ENCODE results near the gene OLFM1. TPM values are rescaled to one million over a fixed set of nuclear protein-coding genes. Genes with fewer than 3 reads are reported as not detected.

OLFM1 gene
- total RNA-seq, 5 donors from 2014 or later (not counting 1 experiment from before 2014, with no cell fraction given): 0.16 TPM; not detected in 4

DNA sequence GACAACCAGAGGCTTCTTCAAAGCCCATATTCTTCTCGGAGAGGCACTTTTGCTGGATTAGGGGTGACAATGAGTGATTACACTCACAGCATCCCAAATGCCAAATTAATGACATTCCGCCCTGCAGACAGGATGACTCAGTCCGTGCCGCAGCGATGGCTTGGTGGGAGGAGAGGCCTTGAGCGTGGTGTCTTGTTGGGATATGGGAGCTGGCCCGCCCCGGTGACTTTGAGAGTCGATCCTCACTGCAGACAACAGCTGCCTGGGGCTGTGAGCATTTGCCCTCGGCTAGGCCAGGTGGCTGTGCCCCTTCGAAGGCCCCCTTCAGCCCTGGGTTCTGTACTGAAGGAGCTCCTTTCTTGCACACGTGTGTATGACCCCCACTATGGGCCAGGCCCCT, 29.8 kb downstream of the OLFM1 start:
- DNase-seq: no peak
- H3K27me3 Mint-ChIP-seq: peaks cover 5% of the 10 kb centered on the region in 2 donors
- no peak overlapping the region for H3K4me3 Mint-ChIP-seq
- Histone ChIP-seq H3K27me3 (replicated peaks in 1 of 2; ENCODE audit: control insufficient read depth in 2 of 2, extremely low read depth in 1 of 2, insufficient read depth in 2 of 2, low read length in 1 of 2) (peaks cover 0 to 18% of the 10 kb centered on the region in 2 experiments), H3K9me3 (no peaks in the 10 kb centered on the region), H3K4me3 (ENCODE audit: control insufficient read depth in 1 of 2, extremely low read depth in 1 of 2, low read length in 1 of 2) (no peak overlapping the region), H3K36me3 (ENCODE audit: control insufficient read depth in 2 of 2, extremely low read depth in 1 of 2, insufficient read depth in 1 of 2, low read length in 1 of 2) (no peaks in the 10 kb centered on the region), H3K27ac (ENCODE audit: low read length) (no peak overlapping the region), H3K4me1 (ENCODE audit: control insufficient read depth in 1 of 2, extremely low read depth in 1 of 2, insufficient read depth in 2 of 2, low read length in 2 of 2) (no peaks in the 10 kb centered on the region)
- no peaks in the 10 kb centered on the region for H3K4me1 Mint-ChIP-seq
- no peaks in the 10 kb centered on the region for H3K36me3 Mint-ChIP-seq
- H3K9me3 Mint-ChIP-seq: peaks cover 0 to 5% (median 0%) of the 10 kb centered on the region in 3 donors
- CTCF ChIA-PET: no interaction called here
- H3K27ac Mint-ChIP-seq: no peak overlapping the region
- POLR2A ChIA-PET: no interaction called here
- 82% methylated on average over 9 of the region's 12 CpGs for WGBS (ENCODE audit: insufficient coverage)
- ATAC-seq (replicated peaks in 1 of 4): no peak

DNA sequence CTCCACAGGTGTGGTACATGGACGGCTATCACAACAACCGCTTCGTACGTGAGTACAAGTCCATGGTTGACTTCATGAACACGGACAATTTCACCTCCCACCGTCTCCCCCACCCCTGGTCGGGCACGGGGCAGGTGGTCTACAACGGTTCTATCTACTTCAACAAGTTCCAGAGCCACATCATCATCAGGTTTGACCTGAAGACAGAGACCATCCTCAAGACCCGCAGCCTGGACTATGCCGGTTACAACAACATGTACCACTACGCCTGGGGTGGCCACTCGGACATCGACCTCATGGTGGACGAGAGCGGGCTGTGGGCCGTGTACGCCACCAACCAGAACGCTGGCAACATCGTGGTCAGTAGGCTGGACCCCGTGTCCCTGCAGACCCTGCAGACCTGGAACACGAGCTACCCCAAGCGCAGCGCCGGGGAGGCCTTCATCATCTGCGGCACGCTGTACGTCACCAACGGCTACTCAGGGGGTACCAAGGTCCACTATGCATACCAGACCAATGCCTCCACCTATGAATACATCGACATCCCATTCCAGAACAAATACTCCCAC, 32.1 kb downstream of the OLFM1 start:
- DNase-seq (no peak), ATAC-seq (replicated peaks in 1 of 4) (no peak)
- Mint-ChIP-seq H3K27me3 (peaks cover 0 to 5% of the 10 kb centered on the region in 2 donors), H3K27ac (no peak overlapping the region), H3K9me3 (peaks cover 0 to 5% (median 0%) of the 10 kb centered on the region in 3 donors), H3K4me1 (no peaks in the 10 kb centered on the region), H3K36me3 (no peaks in the 10 kb centered on the region), H3K4me3 (no peak overlapping the region)
- peaks cover 0 to 16% of the 10 kb centered on the region in 2 experiments for H3K27me3 ChIP-seq (replicated peaks in 1 of 2; ENCODE audit: control insufficient read depth in 2 of 2, extremely low read depth in 1 of 2, insufficient read depth in 2 of 2, low read length in 1 of 2)
- H3K36me3 ChIP-seq (ENCODE audit: control insufficient read depth in 2 of 2, extremely low read depth in 1 of 2, insufficient read depth in 1 of 2, low read length in 1 of 2): no peaks in the 10 kb centered on the region
- CTCF ChIA-PET: no interaction called here
- H3K27ac ChIP-seq (ENCODE audit: low read length): no peak overlapping the region
- no peak overlapping the region for H3K4me3 ChIP-seq (ENCODE audit: control insufficient read depth in 1 of 2, extremely low read depth in 1 of 2, low read length in 1 of 2)
- H3K4me1 ChIP-seq (ENCODE audit: control insufficient read depth in 1 of 2, extremely low read depth in 1 of 2, insufficient read depth in 2 of 2, low read length in 2 of 2): no peaks in the 10 kb centered on the region
- H3K9me3 ChIP-seq: no peaks in the 10 kb centered on the region
- POLR2A ChIA-PET: no interaction called here
- WGBS (ENCODE audit: insufficient coverage): 96% methylated on average over 30 of the region's 30 CpGs

DNA sequence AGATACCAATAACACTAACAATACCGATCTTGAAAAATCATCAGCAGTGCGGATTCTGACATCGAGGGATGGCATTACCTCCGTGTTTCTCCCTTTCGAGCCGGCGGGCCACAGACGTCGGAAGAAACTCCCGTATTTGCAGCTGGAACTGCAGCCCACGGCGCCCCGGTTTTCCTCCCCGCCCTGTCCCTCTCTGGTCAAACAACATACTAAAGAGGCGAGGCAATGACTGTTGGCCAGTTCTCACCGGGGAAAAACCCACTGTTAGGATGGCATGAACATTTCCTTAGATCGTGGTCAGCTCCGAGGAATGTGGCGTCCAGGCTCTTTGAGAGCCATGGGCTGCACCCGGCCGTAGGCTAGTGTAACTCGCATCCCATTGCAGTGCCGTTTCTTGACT, 32.8 kb downstream of the OLFM1 start:
- Histone ChIP-seq H3K9me3 (no peaks in the 10 kb centered on the region), H3K4me3 (ENCODE audit: control insufficient read depth in 1 of 2, extremely low read depth in 1 of 2, low read length in 1 of 2) (no peak overlapping the region), H3K27ac (ENCODE audit: low read length) (no peak overlapping the region), H3K4me1 (ENCODE audit: control insufficient read depth in 1 of 2, extremely low read depth in 1 of 2, insufficient read depth in 2 of 2, low read length in 2 of 2) (no peaks in the 10 kb centered on the region), H3K36me3 (ENCODE audit: control insufficient read depth in 2 of 2, extremely low read depth in 1 of 2, insufficient read depth in 1 of 2, low read length in 1 of 2) (no peaks in the 10 kb centered on the region), H3K27me3 (replicated peaks in 1 of 2; ENCODE audit: control insufficient read depth in 2 of 2, extremely low read depth in 1 of 2, insufficient read depth in 2 of 2, low read length in 1 of 2) (peaks cover 0 to 16% of the 10 kb centered on the region in 2 experiments)
- no peaks in the 10 kb centered on the region for H3K36me3 Mint-ChIP-seq
- peaks cover 0 to 5% of the 10 kb centered on the region in 2 donors for H3K27me3 Mint-ChIP-seq
- H3K4me1 Mint-ChIP-seq: no peaks in the 10 kb centered on the region
- peaks cover 0 to 5% (median 0%) of the 10 kb centered on the region in 3 donors for H3K9me3 Mint-ChIP-seq
- CTCF ChIA-PET: no interaction called here
- ATAC-seq (replicated peaks in 1 of 4) (no peak), DNase-seq (no peak)
- WGBS (ENCODE audit: insufficient coverage): 90% methylated on average over 17 of the region's 23 CpGs
- no peak overlapping the region for H3K27ac Mint-ChIP-seq
- no peak overlapping the region for H3K4me3 Mint-ChIP-seq
- POLR2A ChIA-PET: no interaction called here

DNA sequence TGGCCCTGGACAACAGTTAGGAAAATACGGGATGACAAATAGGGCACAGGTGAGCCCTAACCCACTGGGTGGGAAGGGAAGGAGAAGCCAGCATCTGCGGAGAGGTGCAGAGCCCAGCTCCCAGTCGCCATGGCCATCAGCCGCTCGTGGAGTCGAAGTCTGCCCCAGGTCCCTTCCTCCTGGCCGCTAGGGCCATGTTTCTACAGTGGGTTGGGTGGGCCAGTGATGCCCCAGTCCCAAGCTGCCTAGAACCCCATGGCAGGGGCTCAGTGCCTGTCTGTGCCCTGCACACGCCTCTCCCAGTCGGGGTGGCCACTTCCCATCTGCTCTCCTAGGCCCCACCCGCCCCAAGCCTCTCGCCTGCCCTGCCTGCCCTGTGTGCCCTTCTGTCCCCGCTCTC, 34.8 kb downstream of the OLFM1 start:
- H3K4me3 ChIP-seq (ENCODE audit: control insufficient read depth in 1 of 2, extremely low read depth in 1 of 2, low read length in 1 of 2): no peak overlapping the region
- H3K9me3 Mint-ChIP-seq: peaks cover 0 to 5% (median 0%) of the 10 kb centered on the region in 3 donors
- no peak overlapping the region for H3K27ac Mint-ChIP-seq
- H3K4me1 ChIP-seq (ENCODE audit: control insufficient read depth in 1 of 2, extremely low read depth in 1 of 2, insufficient read depth in 2 of 2, low read length in 2 of 2): no peaks in the 10 kb centered on the region
- H3K36me3 ChIP-seq (ENCODE audit: control insufficient read depth in 2 of 2, extremely low read depth in 1 of 2, insufficient read depth in 1 of 2, low read length in 1 of 2): no peaks in the 10 kb centered on the region
- peaks cover 0 to 10% of the 10 kb centered on the region in 2 donors for H3K27me3 Mint-ChIP-seq
- H3K27ac ChIP-seq (ENCODE audit: low read length): no peak overlapping the region
- 84% methylated on average over 12 of the region's 12 CpGs for WGBS (ENCODE audit: insufficient coverage)
- no peaks in the 10 kb centered on the region for H3K36me3 Mint-ChIP-seq
- ATAC-seq (replicated peaks in 1 of 4) (no peak), DNase-seq (no peak)
- no peaks in the 10 kb centered on the region for H3K9me3 ChIP-seq
- ChIA-PET POLR2A (no interaction called here), CTCF (no interaction called here)
- peaks cover 0 to 20% of the 10 kb centered on the region in 2 experiments for H3K27me3 ChIP-seq (replicated peaks in 1 of 2; ENCODE audit: control insufficient read depth in 2 of 2, extremely low read depth in 1 of 2, insufficient read depth in 2 of 2, low read length in 1 of 2)
- H3K4me3 Mint-ChIP-seq: no peak overlapping the region
- no peaks in the 10 kb centered on the region for H3K4me1 Mint-ChIP-seq

DNA sequence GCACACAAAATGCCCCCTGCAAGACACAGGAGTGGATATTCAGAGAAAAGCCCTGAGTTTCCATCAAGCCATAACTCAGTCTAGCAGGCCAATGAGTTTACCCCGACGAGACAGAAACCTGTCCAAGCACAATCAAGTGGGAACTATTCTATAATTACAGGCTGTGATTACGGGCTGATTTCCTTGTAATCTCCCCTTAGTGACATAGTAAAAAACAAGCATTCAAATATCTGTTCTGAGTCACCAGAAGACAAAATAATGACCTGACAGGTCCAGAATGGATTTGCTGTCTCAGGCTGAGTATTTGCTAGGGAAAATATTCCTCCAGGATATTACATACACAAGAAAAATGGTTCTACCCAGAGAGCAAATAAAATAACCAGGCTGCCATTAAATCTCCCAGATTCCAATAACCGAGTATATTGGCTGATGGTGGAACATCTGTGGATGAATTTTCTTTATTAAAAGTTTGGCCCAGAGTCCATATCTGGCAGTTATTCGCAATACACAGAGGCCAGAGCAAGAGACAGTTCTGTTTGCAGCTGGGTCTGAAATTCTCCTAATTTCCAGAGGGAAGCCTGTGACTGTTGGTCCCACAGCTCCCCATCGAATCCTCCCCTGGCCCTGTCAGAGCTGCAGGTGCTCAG, 35.8 kb downstream of the OLFM1 start:
- POLR2A ChIA-PET: no interaction called here
- H3K27ac Mint-ChIP-seq: no peak overlapping the region
- peaks cover 0 to 16% of the 10 kb centered on the region in 2 donors for H3K27me3 Mint-ChIP-seq
- Histone ChIP-seq H3K27ac (ENCODE audit: low read length) (no peak overlapping the region), H3K36me3 (ENCODE audit: control insufficient read depth in 2 of 2, extremely low read depth in 1 of 2, insufficient read depth in 1 of 2, low read length in 1 of 2) (no peaks in the 10 kb centered on the region), H3K9me3 (no peaks in the 10 kb centered on the region), H3K4me1 (ENCODE audit: control insufficient read depth in 1 of 2, extremely low read depth in 1 of 2, insufficient read depth in 2 of 2, low read length in 2 of 2) (no peaks in the 10 kb centered on the region), H3K4me3 (ENCODE audit: control insufficient read depth in 1 of 2, extremely low read depth in 1 of 2, low read length in 1 of 2) (no peak overlapping the region), H3K27me3 (replicated peaks in 1 of 2; ENCODE audit: control insufficient read depth in 2 of 2, extremely low read depth in 1 of 2, insufficient read depth in 2 of 2, low read length in 1 of 2) (peaks cover 0 to 28% of the 10 kb centered on the region in 2 experiments)
- 80% methylated on average over 3 of the region's 6 CpGs for WGBS (ENCODE audit: insufficient coverage)
- no peaks in the 10 kb centered on the region for H3K36me3 Mint-ChIP-seq
- no peak for DNase-seq
- H3K4me1 Mint-ChIP-seq: no peaks in the 10 kb centered on the region
- CTCF ChIA-PET: no interaction called here
- H3K4me3 Mint-ChIP-seq: no peak overlapping the region
- ATAC-seq (replicated peaks in 1 of 4): no peak
- peaks cover 0 to 5% (median 0%) of the 10 kb centered on the region in 3 donors for H3K9me3 Mint-ChIP-seq

DNA sequence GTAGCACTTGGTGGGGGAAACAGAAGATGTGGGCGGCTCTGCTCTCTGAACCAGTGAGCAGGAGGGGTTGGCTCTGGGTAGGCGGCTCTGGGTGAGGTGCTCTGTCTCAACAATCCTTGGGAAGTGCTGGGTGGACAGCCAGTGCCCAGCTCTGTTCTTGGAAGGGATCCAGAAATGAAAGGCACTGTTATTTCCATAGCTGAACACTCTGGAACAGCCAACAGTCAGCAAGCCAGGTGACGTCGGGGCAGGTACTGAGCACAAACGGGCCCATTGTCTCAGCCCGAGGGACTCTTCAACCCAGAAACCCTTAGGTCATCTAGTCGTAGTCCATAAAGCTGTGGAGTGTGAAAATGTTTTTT, 36.3 kb downstream of the OLFM1 start:
- Histone ChIP-seq H3K27me3 (replicated peaks in 1 of 2; ENCODE audit: control insufficient read depth in 2 of 2, extremely low read depth in 1 of 2, insufficient read depth in 2 of 2, low read length in 1 of 2) (peaks cover 0 to 32% of the 10 kb centered on the region in 2 experiments), H3K27ac (ENCODE audit: low read length) (no peak overlapping the region), H3K4me1 (ENCODE audit: control insufficient read depth in 1 of 2, extremely low read depth in 1 of 2, insufficient read depth in 2 of 2, low read length in 2 of 2) (no peaks in the 10 kb centered on the region), H3K9me3 (no peaks in the 10 kb centered on the region), H3K4me3 (ENCODE audit: control insufficient read depth in 1 of 2, extremely low read depth in 1 of 2, low read length in 1 of 2) (no peak overlapping the region), H3K36me3 (ENCODE audit: control insufficient read depth in 2 of 2, extremely low read depth in 1 of 2, insufficient read depth in 1 of 2, low read length in 1 of 2) (no peaks in the 10 kb centered on the region)
- H3K36me3 Mint-ChIP-seq: no peaks in the 10 kb centered on the region
- no peak for DNase-seq
- no peak overlapping the region for H3K27ac Mint-ChIP-seq
- no peaks in the 10 kb centered on the region for H3K4me1 Mint-ChIP-seq
- ChIA-PET CTCF (no interaction called here), POLR2A (no interaction called here)
- peaks cover 0 to 2% (median 0%) of the 10 kb centered on the region in 3 donors for H3K9me3 Mint-ChIP-seq
- peaks cover 0 to 16% of the 10 kb centered on the region in 2 donors for H3K27me3 Mint-ChIP-seq
- no peak for ATAC-seq (replicated peaks in 1 of 4)
- H3K4me3 Mint-ChIP-seq: no peak overlapping the region
- WGBS (ENCODE audit: insufficient coverage): 72% methylated on average over 5 of the region's 7 CpGs
